GM21825 (cell line): Measurements from ENCODE around the gene FAT1.

ENCODE experiments used
- ATAC-seq: cut with Tn5 transposase; IDR thresholded peaks from one replicate; pipeline ENCODE4 v1.9.1; 2021; ENCODE audit warnings: mild to moderate bottlenecking, moderate library complexity; ENCODE audit not compliant: unreplicated experiment

The FAT1 gene

DNA sequence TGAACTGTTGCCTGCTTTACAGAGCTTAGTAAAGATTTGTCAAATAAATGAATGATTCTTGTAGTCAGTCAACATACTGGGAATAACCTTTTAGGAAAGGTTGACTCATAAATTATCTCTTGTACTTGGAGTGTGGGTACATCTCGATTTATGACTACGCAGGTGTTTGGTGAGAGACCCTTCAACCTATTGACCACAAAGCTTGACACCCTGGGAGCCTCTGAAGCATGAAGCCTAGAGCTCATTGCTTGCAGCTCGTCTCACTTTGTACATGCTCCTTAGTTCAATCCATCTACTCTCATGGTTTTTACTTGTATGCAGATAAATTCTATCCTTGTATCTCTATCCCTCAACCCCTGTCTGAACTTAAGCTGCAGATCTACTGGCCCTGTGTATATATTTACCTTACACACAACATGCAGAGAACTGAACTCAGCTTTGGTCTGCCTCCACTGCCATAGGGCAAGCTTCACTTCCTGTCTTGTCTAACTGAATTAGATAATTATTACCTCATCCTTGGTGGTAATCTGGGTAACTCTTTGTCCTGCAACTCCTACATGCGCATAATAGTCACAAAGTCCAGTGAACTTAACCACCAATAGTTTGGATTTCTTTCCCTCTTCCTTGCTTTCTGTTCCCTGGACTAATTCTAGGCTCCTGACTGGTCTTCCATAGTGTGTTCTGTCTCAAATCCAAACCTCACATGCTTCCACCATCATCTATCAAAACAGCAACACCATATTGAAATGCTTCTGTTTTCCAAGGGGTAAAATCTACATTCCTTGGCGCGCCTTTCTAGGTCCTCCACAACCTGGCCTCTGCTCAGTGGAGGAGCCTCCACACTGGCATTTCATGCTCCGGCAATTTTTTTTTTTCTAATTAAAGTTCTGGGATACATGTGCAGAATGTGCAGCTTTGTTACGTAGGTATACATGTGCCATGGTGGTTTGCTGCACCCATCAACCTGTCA is 32.2 kb upstream of the FAT1 start:
- no peak for ATAC-seq

DNA sequence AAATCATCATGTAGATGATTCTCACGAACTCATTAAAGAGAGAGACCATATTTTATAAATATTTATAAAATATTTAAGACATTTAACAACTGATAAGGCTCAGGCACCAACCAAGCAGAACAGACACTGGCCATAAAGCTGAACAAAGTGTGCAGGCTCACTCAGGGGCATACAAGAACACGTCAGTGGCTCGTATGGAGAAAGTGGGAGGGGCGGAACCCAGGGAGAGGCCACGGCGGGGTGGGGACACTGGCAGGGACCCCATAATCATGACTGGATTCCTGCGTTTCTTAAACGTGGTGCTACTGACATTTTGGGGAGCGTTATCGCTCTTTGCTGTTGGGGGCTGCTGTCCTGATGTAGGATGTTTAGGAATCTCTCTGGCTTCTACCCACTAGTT is 31.3 kb upstream of the FAT1 start:
- no peak for ATAC-seq

DNA sequence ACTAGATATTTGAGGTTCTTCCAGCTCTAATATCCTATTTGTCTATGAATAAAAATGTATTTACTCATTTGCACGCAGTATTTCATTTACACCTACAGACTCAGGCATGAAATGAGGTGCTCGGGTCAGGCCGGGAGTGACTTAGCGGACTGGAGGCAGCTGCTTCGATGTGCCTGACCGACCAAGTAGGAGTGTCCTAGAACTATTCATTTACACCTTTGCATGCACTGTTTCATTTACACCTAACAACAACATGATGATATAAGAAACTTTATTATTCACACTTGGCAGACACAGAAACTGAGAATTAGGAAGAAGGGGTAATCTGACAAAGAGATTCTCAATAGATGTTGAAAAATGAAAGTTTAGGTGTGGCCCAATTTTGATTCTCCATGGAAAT is 28.7 kb upstream of the FAT1 start:
- ATAC-seq: no peak

DNA sequence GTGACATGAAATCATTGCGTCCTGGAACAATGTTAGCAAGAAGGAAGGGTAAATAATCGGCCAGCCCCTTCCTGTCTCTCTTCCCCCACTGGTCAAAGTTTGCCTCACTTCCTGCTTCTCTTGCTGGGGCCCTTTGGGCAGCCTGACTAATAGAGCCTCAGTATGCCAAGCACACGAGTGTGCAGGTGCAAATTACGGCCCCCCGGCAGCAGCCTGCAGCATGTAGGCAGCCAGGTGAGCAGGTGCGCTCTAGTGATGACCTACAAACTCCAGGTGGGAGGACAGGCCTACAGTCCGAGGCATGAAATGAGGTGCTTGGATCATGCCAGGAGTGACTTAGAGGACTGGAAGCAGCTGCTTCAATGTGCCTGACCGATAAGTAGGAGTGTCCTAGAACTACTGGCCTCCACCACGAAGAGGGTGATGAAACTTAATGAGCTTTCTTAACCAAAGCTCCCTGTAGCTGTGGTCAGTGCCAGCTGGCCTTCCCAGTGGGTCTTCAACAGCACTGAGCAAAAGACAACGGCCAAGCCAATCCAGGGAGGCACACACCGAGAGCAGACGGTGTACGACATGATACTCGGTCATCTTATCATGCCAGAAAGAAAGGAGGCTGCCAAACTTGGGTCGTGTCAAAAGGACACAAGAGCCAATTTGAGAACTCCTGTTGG is 26.1 kb upstream of the FAT1 start:
- no peak for ATAC-seq

DNA sequence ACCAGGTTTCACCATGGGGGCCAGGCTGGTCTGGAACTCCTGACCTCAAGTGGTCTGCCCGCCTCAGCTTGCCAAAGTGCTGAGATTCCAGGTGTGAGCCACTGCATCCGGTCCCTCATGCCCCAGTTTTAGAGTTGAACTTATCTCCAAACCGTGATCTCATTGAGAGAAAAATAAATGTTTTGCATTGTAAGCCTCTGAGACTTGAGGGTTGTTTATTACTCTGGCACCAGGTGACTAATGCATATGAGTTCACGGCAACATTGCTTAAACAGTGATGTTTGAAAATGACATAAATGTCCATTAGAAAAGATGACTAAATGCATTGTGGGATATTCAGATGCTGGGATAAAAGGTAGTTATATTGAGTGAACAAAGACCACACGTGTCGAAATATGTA is 22.9 kb upstream of the FAT1 start:
- no peak for ATAC-seq

GRCh38 chr4:186743261-186743660 is 19.6 kb upstream of the FAT1 start:
- no peak for ATAC-seq

- ATAC-seq: no peak
These were observed 17.2 kb upstream of the FAT1 start for GRCh38 chr4:186740822-186741221.

DNA sequence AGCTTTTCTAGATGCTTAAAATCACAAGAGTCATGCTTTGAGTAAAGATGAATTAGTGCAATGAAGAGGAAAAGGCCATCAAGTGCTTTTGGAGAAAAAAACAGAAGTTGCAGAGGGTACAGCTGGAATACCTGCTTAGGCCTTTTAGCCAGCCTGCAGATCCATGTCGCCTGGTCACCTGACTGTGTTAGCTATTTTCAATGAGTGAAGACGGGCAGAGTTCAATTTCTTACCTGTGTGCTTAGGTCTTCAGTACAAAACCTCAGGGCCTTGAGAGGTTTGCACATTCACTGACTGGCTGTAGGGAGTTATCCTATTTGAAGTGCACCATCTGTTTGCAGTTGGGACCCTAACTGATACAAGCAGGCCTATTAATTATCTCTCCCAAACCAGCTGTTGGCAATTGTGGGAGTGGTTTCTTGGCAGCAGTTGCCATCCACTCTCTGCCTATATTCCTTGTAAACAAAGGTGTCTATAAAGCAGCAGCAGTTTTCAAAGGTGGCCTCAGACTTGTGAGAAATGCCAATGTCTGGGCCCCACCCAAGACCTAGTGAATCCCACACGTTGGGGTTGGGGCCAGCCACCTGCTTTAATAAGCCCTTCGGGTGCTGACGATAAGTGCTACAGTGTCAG is 16.3 kb upstream of the FAT1 start:
- ATAC-seq: no peak

DNA sequence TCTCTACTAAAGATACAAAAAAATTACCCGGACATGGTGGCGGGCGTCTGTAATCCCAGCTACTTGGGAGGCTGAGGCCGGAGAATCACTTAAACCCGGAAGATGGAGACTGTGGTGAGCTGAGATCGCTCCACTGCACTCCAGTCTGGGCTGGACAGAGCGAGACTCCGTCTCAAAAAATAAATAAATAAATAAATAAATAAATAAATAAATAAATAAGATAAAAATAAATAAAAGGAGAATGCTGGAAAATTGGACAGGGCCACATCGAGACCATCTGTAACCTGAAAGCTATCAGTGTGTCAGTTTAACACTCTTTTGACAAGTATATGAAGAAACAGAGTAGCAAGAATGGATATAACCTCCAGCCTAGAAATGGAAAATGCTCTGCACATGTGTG is 15.7 kb upstream of the FAT1 start:
- ATAC-seq: no peak

DNA sequence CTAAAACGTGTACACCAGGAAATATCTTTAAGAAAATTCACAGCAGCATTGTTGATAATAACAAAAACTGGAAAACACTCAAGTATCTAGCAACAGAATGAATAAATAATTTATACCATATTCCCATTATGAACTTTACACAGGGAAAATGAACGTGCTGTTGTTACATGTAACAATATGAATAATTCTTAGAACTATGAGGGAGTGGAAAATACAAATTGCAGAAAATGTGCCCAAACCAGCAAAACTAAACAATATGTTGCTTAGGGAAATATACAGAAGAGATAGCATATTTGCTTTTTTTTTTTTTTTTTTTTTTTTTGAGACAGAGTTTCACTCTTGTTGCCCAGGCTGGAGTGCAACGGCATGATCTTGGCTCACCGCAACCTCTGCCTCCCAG is 14.8 kb upstream of the FAT1 start:
- no peak for ATAC-seq

DNA sequence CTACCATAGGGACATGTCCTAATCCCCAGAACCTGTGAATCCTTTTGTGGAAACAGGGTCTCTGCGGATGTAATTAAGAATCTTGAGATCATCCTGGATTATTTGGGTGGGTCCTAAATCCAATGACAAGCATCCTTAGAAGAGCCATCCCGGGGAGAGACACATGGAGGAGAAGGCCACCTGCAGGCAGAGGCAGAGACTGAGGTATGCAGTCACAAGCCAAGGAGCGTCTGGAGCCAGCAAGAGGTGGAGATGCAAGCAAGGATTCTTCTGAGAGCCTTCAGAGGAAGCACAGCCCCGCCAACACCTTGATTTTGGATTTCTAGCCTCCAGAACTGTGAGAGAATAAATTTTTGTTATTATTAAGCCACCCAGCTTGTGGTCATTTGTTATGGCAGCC is 13.8 kb upstream of the FAT1 start:
- ATAC-seq: no peak

GRCh38 chr4:186736466-186736865 is 12.8 kb upstream of the FAT1 start:
- no peak for ATAC-seq

DNA sequence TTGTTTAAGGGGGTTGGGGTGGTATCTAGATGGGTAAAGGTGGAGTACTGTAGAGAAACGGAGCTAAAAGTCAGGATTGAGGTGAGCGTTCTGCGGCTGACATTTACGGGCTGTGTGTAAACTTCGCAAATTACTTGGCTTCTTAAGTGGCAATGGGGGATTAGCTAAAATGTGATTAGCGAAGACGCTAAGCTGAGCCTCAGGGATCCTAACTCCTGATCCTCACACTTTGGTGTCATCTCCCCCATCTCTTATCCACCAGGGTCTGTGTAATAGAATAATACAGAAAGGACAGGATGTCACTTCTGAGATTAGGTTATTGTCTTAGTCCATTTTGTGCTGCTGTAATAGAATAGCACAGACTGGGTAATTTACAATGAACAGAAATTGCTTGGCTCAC is 10.6 kb upstream of the FAT1 start:
- no peak for ATAC-seq

DNA sequence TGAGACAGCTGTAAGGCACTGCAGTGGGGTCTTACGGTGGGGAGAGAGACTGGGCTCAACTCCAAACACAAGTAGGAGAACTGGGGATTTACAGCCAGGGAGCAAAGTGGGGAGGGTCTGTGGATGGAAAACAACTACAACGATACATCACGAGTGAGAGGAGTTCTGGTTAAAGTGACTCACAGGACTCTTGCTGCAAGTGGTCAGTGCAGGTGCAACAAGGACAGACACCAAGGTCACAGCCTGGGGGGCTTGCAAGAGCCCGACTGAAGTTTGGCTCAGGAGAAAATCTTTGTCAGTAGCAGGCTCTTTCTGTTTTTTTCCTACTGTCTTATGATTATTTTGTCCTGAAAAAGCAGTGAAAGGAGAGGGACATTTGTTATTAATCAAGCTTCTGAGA is 10.1 kb upstream of the FAT1 start:
- no peak for ATAC-seq

- no peak for ATAC-seq
These were observed 7.0 kb upstream of the FAT1 start for GRCh38 chr4:186730621-186731020.

DNA sequence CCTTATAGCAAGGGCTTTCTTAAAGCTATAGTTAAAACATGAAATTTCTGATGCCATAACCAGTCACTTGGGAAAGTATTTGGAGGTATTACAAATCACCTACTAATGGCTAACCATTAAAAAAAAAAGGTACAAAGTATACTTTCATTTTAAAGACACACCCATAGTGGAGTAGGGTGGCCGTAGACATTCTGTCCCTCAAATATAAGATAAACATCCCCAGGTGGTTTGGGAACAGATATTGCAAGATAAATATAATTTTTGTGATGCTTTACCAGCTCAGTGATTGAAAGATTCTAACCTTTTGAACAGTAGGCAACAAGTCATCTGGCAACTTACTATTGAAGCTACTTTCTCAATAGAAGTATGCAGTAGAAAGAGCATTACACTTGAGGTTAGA is 6.2 kb upstream of the FAT1 start:
- ATAC-seq: no peak

DNA sequence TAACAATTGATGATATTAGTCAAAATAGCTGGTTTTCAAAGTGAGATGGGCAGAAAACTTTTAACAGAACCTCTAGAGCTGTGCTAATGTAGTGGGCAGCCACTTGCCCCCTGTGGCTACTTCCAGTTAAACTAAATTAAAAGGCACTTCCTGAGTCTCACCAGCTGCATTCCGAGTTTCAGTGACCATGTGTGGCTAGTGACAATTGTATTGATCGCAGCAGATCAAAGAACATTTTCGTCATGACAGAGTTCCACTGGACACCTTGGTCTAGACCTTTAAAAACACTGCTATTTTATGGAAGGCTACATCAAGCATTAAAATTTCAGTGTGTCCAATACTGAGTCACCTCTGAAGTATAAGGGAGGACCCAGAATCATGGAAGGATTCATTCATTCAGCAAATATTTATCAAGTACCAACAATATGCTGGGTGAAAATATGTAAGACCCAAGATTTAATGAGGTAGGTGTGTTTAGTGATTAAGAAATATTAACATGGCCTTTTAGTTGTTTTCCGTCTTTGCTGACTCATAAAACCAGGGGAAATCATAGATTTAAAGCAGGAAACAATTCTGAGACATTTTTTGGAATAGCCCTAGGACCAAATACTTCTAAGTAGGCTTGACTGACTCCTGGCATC is 5.1 kb upstream of the FAT1 start:
- no peak for ATAC-seq

DNA sequence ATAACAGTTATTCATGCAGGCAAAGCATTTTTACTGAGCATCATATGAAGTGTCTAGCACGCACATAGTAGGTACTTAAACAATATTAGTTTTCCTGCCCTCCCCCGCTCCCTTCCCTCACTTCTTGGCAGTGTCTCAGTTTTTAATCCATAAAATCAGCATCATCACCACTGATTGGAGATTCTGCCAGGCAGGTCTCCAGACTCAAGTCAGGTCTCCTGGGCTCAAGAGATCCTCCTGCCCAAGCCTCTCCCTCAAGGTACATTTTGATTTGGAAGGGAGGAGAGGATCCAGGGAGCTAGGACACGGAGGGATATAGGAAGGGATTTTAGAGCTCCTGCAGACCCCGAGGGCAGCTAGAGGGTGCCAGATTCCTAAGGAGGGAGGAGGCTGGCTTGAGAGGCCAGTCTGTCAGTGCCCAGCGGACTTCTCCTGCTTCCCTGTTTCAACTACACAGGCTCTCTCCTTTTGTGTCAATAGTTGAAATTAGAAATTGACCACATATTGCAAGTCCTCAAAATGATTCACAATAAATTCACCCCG is 4.4 kb upstream of the FAT1 start:
- no peak for ATAC-seq

- ATAC-seq: no peak
These were observed 3.7 kb upstream of the FAT1 start for GRCh38 chr4:186727169-186727976.

- ATAC-seq: no peak
These were observed 2.9 kb upstream of the FAT1 start for GRCh38 chr4:186726426-186727168.
